Measurements from ENCODE around the gene RC3H2.
"Not testable (repeated sequence)": the region's sequence is repeated elsewhere in the genome, so short reads cannot be mapped to it uniquely, and the experiment has no call there.

The RC3H2 gene

DNA sequence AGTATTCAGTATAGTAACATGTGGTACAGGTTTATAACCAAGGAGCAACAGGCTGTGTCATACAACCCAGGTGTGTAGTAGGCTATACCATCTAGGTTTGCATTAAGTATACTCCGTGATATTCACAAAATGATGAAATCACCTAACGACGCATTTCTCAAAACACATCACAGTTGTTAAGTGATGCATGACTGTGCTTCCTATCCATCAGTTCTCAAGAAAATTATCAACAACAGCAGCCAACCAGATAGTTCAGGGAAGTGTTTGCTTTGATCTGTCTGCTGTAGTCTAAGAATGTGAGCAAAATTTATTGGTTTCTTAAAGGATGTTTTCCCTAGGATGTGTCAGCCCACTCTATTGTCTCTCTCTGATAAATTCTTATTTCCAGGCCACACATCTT lies 18.8 kb upstream of the RC3H2 start:
- DNase-seq (ENCODE audit: extremely low read depth, low read depth): no peak
- TF ChIP-seq, protein P1, sequence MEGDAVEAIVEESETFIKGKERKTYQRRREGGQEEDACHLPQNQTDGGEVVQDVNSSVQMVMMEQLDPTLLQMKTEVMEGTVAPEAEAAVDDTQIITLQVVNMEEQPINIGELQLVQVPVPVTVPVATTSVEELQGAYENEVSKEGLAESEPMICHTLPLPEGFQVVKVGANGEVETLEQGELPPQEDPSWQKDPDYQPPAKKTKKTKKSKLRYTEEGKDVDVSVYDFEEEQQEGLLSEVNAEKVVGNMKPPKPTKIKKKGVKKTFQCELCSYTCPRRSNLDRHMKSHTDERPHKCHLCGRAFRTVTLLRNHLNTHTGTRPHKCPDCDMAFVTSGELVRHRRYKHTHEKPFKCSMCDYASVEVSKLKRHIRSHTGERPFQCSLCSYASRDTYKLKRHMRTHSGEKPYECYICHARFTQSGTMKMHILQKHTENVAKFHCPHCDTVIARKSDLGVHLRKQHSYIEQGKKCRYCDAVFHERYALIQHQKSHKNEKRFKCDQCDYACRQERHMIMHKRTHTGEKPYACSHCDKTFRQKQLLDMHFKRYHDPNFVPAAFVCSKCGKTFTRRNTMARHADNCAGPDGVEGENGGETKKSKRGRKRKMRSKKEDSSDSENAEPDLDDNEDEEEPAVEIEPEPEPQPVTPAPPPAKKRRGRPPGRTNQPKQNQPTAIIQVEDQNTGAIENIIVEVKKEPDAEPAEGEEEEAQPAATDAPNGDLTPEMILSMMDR (IDR thresholded peaks at IDR 0.05; ENCODE audit: low read depth, low read length, missing control alignments): no peak
- H3K4me3 ChIP-seq (replicated peaks; ENCODE audit: low read depth, low read length): no peak overlapping the region

- no peak for DNase-seq (ENCODE audit: extremely low read depth, low read depth)
- H3K4me3 ChIP-seq (replicated peaks; ENCODE audit: low read depth, low read length): no peak overlapping the region
- TF ChIP-seq, protein P1 (IDR thresholded peaks at IDR 0.05; ENCODE audit: low read depth, low read length, missing control alignments): no peak
These were observed 17.6 kb upstream of the RC3H2 start for GRCh38 chr9:122922713-122923112.

DNA sequence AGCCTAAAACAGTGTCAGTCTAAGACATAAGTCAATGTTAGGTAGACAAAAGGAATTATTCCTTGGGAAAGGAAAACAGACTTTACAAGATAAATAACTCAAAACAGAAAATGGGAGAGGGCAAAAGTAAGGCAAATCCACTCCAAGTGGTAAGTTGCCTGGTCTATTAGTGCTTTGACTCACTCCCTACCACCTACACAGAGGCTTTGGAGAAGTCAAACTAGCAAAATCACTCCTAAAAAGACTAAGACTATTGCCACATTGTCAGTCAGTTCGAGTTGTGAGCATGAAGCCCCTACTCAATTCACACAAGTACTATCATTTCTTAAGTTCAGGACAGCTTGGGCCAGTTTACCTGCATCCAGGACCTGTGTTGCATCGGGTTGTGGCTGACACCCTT lies 13.2 kb upstream of the RC3H2 start:
- no peak for DNase-seq (ENCODE audit: extremely low read depth, low read depth)
- TF ChIP-seq, protein P1 (IDR thresholded peaks at IDR 0.05; ENCODE audit: low read depth, low read length, missing control alignments): no peak
- no peak overlapping the region for H3K4me3 ChIP-seq (replicated peaks; ENCODE audit: low read depth, low read length)

GRCh38 chr9:122912964-122913673 lies 8.0 kb upstream of the RC3H2 start, which contains the start of gene ZBTB6:
ZBTB6 (minus strand) TSS chr9:122913323; CDS start chr9:122912072, 1,251 bp downstream.
- TF ChIP-seq, protein P1 (IDR thresholded peaks at IDR 0.05; ENCODE audit: low read depth, low read length, missing control alignments): no peak
- peak within 1 kb of the TSS; percentile 90 for H3K4me3 ChIP-seq (replicated peaks; ENCODE audit: low read depth, low read length)
- no peak for DNase-seq (ENCODE audit: extremely low read depth, low read depth)

GRCh38 chr9:122912671-122912963 lies 7.5 kb upstream of the RC3H2 start:
- peak overlapping the region; percentile 90 for H3K4me3 ChIP-seq (replicated peaks; ENCODE audit: low read depth, low read length)
- no peak for DNase-seq (ENCODE audit: extremely low read depth, low read depth)
- TF ChIP-seq, protein P1 (IDR thresholded peaks at IDR 0.05; ENCODE audit: low read depth, low read length, missing control alignments): no peak

DNA sequence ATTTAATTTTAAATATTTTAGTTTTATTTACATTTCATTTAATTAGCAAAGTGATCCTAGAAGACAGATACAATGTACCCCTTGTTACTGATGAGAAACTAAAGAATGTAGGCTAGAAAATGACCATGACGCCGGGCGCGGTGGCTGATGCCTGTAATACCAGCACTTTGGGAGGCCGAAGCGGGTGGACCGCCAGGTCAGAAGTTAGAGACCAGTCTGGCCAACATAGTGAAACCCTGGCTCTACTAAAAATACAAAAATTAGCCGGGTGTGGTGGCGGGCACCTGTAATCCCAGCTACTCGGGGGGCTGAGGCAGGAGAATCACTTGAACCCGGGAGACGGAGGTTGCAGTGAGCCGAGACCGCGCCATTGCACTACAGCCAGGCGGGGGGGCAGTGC lies 963 bp upstream of the RC3H2 start:
- H3K4me3 ChIP-seq (replicated peaks; ENCODE audit: low read depth, low read length); DNase-seq (ENCODE audit: extremely low read depth, low read depth): not testable (repeated sequence)

DNA sequence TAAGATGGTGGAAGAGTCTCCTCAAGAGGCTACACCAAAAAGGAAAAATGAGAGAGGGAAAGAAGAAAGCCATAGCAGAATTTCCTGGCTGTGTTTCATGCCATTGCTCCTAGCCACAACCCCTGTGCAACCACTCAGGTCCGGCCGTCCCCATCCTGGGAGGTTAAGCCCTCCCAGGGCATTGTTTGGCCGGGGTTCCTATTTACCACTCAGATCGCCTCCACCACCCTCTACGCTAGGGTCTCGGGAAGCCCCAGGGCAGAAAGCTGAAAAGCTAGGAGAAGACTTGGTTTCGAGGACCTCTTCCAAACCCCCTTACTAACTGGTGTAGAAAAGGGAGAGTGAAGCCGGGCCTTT lies 715 bp downstream of the RC3H2 start:
- TF ChIP-seq, protein P1 (IDR thresholded peaks at IDR 0.05; ENCODE audit: low read depth, low read length, missing control alignments): no peak
- DNase-seq (ENCODE audit: extremely low read depth, low read depth): no peak
- H3K4me3 ChIP-seq (replicated peaks; ENCODE audit: low read depth, low read length): peak overlapping the region; percentile 84
